Liver (tissue), 3 donors: ENCODE measurements around the gene UGT1A9.

Source experiments
- GABPA ChIP-seq, 2 donors: IDR thresholded peaks in 1 of 2; conservative IDR thresholded peaks in 1 of 2; 2 replicates each; pipeline ENCODE4 v1.6.1; 2016; ENCODE audit warnings: antibody characterized with exemption in 2 of 2, mild to moderate bottlenecking in 1 of 2, moderate library complexity in 1 of 2
- SP1 ChIP-seq: IDR thresholded peaks from 2 replicates; pipeline ENCODE4 v1.6.1; 2018; ENCODE audit warnings: antibody characterized with exemption, mild to moderate bottlenecking
- TF ChIP-seq, protein P1 (sequence below): fragments of 150-350 bp; IDR thresholded peaks from 2 replicates; pipeline ENCODE4 v1.5.1; 2017; ENCODE audit warnings: improper control_type of control experiment, low read depth, low read length; ENCODE audit not compliant: missing input control
- TF ChIP-seq, protein P2 (sequence below): IDR thresholded peaks from 2 replicates; pipeline ENCODE4 v1.6.1; 2016; ENCODE audit warnings: antibody characterized with exemption, mild to moderate bottlenecking
- TF ChIP-seq, protein P3 (sequence below): IDR thresholded peaks from 2 replicates; pipeline ENCODE4 v1.6.1; 2016; ENCODE audit warnings: antibody characterized with exemption
- donor health status: healthy.
- donor health status: healthy.

DNA sequence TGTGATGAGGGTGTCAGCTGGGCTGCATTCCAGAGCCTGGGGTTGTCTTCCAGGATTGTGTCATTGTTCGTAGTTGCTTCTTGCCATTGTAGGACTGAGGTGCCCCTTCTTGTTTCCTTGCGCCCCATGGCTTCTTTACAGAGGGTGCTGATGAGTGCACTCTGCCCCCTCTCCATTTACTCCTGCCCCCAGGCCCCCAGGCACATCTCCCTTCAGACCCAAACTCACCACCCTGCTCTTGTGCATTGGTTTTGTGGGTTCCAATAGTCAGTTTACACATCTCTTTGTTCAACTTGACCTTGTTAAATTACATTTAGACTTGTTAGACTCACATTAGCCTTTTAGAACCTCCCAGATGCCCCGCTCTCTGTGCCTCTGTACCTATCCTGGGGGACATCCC, 149.5 kb downstream of the UGT1A9 start:
- TF ChIP-seq, protein P1, sequence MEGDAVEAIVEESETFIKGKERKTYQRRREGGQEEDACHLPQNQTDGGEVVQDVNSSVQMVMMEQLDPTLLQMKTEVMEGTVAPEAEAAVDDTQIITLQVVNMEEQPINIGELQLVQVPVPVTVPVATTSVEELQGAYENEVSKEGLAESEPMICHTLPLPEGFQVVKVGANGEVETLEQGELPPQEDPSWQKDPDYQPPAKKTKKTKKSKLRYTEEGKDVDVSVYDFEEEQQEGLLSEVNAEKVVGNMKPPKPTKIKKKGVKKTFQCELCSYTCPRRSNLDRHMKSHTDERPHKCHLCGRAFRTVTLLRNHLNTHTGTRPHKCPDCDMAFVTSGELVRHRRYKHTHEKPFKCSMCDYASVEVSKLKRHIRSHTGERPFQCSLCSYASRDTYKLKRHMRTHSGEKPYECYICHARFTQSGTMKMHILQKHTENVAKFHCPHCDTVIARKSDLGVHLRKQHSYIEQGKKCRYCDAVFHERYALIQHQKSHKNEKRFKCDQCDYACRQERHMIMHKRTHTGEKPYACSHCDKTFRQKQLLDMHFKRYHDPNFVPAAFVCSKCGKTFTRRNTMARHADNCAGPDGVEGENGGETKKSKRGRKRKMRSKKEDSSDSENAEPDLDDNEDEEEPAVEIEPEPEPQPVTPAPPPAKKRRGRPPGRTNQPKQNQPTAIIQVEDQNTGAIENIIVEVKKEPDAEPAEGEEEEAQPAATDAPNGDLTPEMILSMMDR, result no peak
- TF ChIP-seq SP1 (no peak), GABPA (IDR thresholded peaks at IDR 0.05 in 1 of 2, conservative IDR thresholded peaks at IDR 0.05 in 1 of 2) (no peak)
- TF ChIP-seq, protein P2, sequence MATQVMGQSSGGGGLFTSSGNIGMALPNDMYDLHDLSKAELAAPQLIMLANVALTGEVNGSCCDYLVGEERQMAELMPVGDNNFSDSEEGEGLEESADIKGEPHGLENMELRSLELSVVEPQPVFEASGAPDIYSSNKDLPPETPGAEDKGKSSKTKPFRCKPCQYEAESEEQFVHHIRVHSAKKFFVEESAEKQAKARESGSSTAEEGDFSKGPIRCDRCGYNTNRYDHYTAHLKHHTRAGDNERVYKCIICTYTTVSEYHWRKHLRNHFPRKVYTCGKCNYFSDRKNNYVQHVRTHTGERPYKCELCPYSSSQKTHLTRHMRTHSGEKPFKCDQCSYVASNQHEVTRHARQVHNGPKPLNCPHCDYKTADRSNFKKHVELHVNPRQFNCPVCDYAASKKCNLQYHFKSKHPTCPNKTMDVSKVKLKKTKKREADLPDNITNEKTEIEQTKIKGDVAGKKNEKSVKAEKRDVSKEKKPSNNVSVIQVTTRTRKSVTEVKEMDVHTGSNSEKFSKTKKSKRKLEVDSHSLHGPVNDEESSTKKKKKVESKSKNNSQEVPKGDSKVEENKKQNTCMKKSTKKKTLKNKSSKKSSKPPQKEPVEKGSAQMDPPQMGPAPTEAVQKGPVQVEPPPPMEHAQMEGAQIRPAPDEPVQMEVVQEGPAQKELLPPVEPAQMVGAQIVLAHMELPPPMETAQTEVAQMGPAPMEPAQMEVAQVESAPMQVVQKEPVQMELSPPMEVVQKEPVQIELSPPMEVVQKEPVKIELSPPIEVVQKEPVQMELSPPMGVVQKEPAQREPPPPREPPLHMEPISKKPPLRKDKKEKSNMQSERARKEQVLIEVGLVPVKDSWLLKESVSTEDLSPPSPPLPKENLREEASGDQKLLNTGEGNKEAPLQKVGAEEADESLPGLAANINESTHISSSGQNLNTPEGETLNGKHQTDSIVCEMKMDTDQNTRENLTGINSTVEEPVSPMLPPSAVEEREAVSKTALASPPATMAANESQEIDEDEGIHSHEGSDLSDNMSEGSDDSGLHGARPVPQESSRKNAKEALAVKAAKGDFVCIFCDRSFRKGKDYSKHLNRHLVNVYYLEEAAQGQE, result no peak
- TF ChIP-seq, protein P3, sequence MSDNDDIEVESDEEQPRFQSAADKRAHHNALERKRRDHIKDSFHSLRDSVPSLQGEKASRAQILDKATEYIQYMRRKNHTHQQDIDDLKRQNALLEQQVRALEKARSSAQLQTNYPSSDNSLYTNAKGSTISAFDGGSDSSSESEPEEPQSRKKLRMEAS, result no peak
